GM06990 (cell line): Measurements from ENCODE around the gene MYEOV.

ENCODE experiments used
- DNase-seq: peaks from one replicate; pipeline ENCODE4 v3.0.0-alpha.2; 2011; ENCODE audit not compliant: insufficient read length; ENCODE audit errors: extremely low read depth
- H3K27me3 ChIP-seq: replicated peaks from 2 replicates; pipeline ENCODE4 v1.6.0; 2011; ENCODE audit warnings: low read length; ENCODE audit not compliant: control insufficient read depth, insufficient read depth
- H3K36me3 ChIP-seq: 2 replicates; pipeline ENCODE4 v1.5.1; 2011; ENCODE audit warnings: low read length; ENCODE audit not compliant: control insufficient read depth, insufficient read depth
- H3K4me3 ChIP-seq: replicated peaks from 2 replicates; pipeline ENCODE4 v1.5.1; 2011; ENCODE audit warnings: low read depth, mild to moderate bottlenecking, control low read depth, low read length
- TF ChIP-seq, protein P1 (sequence below): IDR thresholded peaks from 2 replicates; pipeline ENCODE4 v1.5.1; 2011; ENCODE audit warnings: low read length, control low read depth, mild to moderate bottlenecking, inconsistent platforms; ENCODE audit not compliant: insufficient read depth, poor library complexity, severe bottlenecking

The MYEOV gene

DNA sequence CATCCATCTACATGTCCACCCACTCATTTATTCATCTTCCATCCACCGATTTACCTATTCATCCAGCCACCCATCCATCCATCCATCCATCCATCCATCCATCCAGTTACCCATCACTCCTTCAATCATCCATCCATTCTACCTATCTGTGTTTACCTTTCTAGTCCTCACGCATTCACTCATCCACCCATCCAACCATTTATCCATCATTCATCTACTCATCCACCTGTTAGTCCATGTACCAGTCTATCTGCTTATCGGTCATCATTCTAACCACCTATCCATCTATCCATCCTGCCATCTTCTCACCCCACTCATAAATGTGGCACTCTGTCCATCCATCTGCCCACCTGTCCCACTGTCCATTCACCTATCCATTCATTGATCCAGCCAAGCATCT is 21.9 kb upstream of the MYEOV start:
- H3K4me3 ChIP-seq, result no peak overlapping the region
- no peak for DNase-seq

DNA sequence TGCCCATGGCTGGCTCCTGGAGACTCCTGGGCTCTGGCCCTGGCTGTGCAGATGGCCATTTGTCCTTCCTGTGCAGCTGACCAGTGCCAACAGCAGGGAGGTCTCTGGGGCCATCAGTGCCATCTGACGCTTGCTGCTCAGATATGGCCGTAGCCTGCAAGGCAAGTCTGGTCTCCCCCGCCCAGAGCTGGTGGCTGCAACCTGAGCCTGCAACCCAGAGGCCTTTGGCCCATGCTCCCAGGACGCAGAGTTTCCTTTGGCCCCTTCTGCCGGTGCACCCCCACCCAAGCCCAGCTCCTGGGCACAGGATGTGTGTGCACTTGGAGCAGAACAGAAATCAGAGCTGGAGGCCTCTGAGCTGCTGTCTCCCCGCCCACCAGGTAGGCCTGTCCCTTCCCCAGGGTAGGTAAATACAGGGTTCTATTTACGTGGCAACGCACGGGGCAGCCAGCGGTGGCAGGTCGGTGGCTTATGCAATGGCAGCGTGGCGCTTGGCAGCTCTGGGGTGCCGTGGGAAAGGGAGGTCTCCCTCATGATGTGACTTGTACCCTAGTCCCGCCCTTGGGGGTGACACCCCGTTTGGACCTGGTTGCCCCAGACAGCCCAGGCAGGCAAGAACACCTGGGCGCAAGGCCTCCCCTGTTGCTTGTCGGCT is 21.0 kb upstream of the MYEOV start:
- no peak overlapping the region for H3K4me3 ChIP-seq
- no peak for DNase-seq
- no peaks in the 10 kb centered on the region for H3K36me3 ChIP-seq
- H3K27me3 ChIP-seq, result no peaks in the 10 kb centered on the region
- TF ChIP-seq, protein P1, sequence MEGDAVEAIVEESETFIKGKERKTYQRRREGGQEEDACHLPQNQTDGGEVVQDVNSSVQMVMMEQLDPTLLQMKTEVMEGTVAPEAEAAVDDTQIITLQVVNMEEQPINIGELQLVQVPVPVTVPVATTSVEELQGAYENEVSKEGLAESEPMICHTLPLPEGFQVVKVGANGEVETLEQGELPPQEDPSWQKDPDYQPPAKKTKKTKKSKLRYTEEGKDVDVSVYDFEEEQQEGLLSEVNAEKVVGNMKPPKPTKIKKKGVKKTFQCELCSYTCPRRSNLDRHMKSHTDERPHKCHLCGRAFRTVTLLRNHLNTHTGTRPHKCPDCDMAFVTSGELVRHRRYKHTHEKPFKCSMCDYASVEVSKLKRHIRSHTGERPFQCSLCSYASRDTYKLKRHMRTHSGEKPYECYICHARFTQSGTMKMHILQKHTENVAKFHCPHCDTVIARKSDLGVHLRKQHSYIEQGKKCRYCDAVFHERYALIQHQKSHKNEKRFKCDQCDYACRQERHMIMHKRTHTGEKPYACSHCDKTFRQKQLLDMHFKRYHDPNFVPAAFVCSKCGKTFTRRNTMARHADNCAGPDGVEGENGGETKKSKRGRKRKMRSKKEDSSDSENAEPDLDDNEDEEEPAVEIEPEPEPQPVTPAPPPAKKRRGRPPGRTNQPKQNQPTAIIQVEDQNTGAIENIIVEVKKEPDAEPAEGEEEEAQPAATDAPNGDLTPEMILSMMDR, result no peak

More for the DNA sequence above, 21.9 kb upstream of the MYEOV start:
- H3K27me3 ChIP-seq, result no peaks in the 10 kb centered on the region
- no peaks in the 10 kb centered on the region for H3K36me3 ChIP-seq
- TF ChIP-seq, protein P1, result no peak

DNA sequence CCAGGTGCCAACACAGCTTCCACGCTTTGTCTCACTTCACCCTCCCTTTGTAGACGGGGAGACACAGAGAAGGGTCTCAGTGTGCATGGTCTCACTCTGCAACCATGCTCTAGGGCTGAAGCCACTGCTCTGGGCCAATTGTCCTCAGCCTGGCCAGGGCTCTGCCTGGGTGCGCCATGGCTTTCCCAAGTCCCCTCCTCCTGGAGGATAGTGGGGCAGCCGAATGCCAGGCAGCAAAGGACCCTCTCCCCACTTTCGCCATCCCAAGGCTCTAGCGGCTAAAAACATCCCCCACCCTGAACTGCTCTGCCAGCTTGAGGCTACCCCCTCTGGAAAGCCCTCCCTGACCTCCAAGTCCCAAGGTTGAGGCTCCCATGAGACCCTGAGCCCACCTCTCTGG is 20.4 kb upstream of the MYEOV start:
- H3K36me3 ChIP-seq, result no peaks in the 10 kb centered on the region
- TF ChIP-seq, protein P1, result no peak
- no peak overlapping the region for H3K4me3 ChIP-seq
- H3K27me3 ChIP-seq, result no peaks in the 10 kb centered on the region
- no peak for DNase-seq

DNA sequence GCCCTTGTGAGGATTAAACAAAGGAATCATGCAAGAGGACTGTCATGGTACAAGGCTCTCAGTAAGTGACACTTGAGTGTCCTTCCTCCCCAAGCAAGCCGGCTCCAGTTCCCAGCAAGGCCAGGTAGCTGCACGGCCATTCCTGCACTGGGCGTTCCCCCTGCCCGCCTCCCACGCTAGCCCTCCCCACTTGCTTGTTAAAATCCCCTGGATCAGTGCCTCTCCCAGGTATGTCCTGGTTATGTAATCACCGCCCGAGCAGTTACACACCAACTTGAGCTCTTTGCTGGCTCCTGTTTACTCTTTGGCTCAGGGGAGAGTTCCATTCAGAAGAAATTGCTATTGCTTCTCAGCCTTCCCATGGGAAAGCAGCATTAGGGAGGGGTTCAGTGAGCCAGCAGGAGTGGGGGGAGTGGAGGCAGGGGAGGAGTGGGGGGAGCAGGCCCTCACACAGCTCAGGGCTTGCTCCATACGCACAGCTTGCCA is 19.4 kb upstream of the MYEOV start:
- no peaks in the 10 kb centered on the region for H3K36me3 ChIP-seq
- H3K27me3 ChIP-seq, result no peaks in the 10 kb centered on the region
- H3K4me3 ChIP-seq, result no peak overlapping the region
- TF ChIP-seq, protein P1, result no peak
- DNase-seq, result no peak

DNA sequence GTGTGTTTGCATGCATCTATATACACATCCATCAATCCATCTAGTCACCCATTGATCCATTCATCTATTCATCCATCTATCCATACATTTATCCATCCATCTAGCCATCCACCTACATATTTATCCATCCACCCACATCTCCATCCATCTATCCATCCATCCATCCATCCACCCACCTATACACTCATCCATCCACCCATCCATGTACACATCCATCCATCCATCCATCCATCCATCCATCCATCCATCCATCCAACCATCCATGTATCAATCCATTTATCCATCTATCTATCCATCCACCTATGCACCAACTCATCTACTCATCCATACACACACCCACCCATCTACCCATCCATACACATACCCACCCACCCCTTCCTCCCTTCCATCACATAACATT is 18.8 kb upstream of the MYEOV start:
- Histone ChIP-seq H3K36me3 (no peaks in the 10 kb centered on the region), H3K27me3 (no peaks in the 10 kb centered on the region), H3K4me3 (no peak overlapping the region)
- DNase-seq, result no peak
- TF ChIP-seq, protein P1, result no peak

DNA sequence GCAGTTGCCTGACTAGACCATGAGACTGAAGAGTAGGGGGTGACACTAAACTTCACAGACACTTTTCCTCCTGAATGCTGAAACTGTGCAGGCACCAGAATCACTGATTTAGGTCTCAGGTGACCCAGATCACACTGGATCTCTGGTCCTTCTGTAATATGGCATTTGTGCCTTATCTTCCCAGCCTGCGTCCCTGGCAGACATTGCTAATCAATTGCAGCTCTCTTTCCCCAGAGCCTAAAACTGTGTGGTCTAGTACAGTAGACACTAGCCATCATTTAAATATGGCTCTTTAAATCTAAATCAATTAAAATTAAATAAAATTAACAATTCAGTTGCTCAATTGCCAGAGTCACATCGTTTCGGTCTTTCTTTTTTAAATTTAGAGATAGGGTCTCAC is 17.8 kb upstream of the MYEOV start:
- H3K4me3 ChIP-seq, result no peak overlapping the region
- no peak for DNase-seq
- no peaks in the 10 kb centered on the region for H3K27me3 ChIP-seq
- H3K36me3 ChIP-seq, result no peaks in the 10 kb centered on the region
- TF ChIP-seq, protein P1, result no peak
